NK-92 (cell line): Measurements from ENCODE around the gene PARD3.

Experiments used
- DNase-seq: peaks from one replicate; lab custom pipeline; 2025; ENCODE audit not compliant: unreplicated experiment; lab: John Stamatoyannopoulos, UW

Gene PARD3

DNA sequence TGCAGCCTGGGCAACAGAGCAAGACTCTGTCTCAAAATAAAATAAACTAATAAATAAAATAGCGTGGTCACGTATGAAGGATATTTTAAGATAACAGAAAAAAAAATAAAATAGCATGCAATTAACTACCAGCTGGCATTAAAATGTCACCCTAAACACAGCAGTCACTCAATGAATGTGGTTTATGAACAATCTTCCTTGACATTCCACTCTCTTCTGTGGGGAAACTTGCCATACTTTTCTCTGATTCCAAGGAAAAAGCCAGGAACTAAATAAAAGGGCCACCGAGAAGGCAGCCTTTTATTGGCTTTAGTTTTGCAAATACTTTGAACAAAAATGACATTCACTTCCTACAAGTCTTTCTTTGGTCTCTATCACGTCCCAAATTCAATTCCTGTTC, 266.6 kb downstream of the PARD3 start:
- no peak for DNase-seq

GRCh38 chr10:34547695-34548094, 267.4 kb downstream of the PARD3 start:
- no peak for DNase-seq

DNA sequence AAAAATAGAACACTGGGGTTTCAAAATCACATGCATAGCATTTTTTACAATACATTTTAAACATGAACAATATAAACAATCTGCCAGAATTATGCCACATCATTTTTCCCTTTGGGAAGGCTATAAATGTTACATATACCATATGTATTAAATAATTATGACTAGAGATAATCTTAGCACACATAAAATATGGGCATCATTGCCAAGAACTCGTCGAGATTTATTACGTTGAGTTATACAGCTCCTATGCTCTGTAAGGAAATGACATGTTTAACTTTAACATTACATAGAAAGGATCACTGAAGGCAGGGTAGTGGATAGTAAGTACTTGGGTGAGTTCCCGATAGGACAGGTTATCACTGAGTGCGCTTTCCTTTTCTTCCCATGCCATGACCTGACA, 267.8 kb downstream of the PARD3 start:
- no peak for DNase-seq

GRCh38 chr10:34544400-34544799, 270.7 kb downstream of the PARD3 start:
- DNase-seq: no peak

GRCh38 chr10:34543716-34544115, 271.4 kb downstream of the PARD3 start:
- DNase-seq: no peak

GRCh38 chr10:34540492-34540891, 274.6 kb downstream of the PARD3 start:
- no peak for DNase-seq

DNA sequence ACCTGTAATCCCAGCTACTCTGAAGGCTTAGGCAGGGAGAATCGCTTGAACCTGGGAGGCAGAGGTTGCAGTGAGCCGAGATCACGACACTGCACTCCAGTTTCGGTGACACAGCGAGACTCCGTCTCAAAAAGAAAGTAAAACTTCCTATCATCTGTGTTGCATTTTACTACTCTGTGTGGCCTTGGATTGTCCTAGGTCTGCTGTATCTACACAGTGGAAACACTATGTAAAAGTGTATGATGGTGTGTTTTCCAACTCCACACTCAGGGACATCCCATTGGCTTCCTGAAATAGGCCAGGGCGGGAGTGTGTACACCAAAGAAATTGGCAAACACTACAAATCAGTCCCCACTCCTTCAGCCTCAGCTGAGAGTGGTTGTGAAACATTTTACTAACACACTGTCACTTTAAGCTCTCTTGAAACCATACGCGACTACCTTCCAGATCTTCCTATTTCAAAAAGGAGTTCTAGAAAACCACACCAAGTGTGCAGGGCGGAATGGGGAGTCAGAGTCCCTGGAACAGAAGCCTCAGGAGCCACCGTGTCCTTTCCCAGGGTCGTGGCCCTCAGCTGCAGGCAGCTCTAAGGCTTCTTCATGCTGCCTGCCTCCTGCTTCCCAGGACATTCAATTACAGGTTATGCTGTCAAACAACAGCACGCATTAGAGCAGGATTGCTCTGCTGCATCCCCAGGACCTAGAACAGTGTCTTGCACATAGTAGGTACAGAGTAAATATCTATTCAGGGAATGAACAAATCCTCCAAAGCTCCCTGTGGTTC, 275.4 kb downstream of the PARD3 start:
- no peak for DNase-seq

DNA sequence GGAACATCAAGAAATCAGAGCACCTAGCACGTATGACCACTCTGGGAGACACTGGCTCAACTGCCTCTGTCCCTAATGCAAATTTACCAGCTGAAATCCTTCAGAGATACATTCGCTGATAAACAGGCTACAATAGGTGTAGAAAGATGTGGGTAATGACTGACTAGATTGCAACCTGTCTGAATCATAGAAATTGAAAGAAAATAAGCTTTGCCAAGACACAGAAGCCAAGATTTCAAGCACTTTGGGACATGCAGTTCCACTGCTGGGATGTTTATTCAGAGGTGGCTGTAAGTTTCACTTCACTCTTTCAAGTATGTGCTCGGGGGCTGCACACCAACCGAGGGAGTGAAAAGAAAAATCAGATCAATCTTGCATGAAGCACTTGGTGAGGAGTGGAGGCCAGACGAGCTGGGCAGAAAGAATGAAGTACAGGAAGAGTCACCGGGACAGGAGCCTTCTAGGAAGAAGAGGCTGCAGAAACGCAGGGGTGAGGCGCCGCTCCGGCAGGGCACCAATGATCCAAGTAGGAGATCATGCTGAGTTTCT, 276.7 kb downstream of the PARD3 start:
- no peak for DNase-seq

DNA sequence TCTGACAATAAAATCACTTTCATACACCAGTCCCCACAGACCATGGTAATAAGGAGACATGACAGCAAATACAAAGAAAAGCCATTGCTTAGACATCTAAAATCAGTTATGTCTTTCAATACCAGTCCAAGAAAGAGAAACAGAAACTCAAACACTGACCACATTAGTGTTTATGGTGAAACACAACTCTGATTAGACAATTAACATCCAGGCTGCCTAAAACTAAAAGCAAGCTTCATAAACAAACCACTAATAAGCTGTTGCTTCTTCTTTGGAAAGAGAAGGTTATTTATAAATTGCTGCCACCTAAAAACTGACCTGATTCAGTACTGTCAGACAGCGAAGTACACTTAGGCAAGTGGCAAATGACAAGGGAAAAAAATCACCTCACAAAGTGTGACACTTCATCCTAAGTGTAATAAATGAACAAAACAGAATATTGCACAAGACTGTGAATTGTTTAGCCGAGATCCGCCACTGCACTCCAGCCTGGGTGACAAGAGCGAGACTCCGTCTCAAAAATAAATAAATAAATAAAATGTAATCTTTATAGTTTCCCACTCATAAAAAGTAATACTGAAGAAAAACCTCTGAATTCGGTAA, 277.4 kb downstream of the PARD3 start:
- DNase-seq: no peak

- no peak for DNase-seq
Measured at GRCh38 chr10:34535872-34536271, 279.2 kb downstream of the PARD3 start.

- no peak for DNase-seq
Measured at GRCh38 chr10:34530778-34531177, 284.3 kb downstream of the PARD3 start.

DNA sequence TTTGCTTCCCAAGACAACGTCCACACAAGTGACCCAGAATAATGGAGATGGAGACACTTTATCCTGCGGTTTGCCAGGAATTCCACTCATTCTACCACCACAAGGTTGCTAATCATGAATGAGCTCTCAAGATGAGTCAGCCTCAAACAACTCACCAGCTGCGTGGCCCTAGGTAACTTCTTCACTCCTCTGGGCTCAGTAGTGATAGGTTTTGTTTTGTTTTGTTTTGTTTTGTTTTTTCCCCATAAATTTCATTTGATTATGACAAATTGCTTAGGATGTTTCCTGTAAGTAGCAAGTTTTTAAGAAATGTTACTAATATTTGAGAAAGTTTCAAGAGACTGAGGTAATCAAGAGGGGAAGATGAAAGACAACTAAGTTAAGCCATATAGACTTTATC, 286.8 kb downstream of the PARD3 start:
- DNase-seq: no peak

- DNase-seq: no peak
Measured at GRCh38 chr10:34526758-34527730, 288.1 kb downstream of the PARD3 start.

GRCh38 chr10:34526186-34526585, 288.9 kb downstream of the PARD3 start:
- no peak for DNase-seq

GRCh38 chr10:34524369-34525091, 290.6 kb downstream of the PARD3 start:
- DNase-seq: no peak

DNA sequence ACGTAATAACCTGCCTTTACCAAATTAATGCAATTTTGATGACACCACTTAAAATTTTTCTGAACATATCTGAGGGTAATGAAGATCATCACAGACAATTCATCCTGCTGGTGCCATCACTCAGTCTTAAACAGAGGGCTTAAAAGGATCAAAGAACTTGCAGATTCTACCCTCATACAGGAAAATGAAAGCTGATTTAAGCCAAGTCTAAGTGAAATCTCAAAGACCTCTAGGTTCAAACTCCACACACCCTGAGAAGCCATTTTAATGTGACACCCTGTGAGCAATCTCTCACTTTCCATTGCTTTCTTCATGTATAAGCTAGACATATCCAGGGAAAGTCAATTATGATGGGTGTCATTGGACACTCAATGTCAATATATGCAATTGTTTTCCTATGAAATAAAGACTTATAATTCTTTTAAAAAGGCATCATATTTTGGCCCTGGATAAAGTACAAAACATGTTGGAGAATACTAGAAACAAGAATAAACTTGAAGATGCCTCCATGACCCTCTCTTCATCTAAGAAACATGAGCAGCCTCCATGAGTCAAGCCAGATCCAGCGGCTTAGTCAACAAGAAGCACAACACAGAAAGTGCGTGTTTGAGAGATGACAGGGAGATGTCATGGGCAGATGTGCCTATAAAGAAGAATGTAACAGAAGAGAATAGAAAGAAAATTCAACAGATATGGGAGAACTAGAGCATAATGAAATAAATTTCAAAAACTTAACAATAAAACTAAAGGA, 291.9 kb downstream of the PARD3 start:
- no peak for DNase-seq

DNA sequence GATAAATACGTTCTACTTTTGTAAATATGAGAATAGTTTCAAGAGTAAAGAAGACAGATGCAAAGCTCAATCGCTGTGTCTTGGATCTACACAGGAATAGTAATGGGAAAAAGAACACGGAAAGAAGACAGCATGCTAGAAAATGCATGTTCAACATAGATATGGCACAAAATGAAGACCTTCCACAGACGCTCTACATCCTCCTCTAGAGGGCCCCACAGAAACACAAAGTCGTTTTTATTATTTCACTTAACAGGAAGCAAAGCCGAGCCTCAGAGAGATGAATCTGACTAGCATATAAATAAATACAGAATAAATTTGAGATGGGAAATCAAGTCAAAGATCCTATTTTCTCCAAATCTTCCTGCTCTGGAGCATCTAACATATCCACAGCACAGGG, 292.6 kb downstream of the PARD3 start:
- DNase-seq: no peak

DNA sequence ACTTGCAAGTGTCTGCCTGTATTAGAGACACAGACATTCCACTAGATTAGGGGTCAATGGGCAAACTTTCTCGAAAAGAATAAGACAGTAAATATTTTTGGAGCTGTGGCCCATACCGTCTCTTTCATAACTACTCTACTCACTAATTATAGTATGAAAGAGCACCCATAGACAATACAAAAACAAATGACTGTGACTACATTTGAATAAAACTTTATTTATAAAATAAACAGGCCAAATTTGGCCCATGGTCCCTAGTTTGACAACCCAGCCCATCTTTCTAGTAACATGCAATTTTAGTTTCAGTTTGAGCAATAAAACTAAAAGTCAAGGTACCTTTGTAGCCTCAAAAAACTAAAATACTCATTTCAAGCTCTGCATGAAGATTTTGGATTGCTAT, 294.6 kb downstream of the PARD3 start:
- DNase-seq: no peak

DNA sequence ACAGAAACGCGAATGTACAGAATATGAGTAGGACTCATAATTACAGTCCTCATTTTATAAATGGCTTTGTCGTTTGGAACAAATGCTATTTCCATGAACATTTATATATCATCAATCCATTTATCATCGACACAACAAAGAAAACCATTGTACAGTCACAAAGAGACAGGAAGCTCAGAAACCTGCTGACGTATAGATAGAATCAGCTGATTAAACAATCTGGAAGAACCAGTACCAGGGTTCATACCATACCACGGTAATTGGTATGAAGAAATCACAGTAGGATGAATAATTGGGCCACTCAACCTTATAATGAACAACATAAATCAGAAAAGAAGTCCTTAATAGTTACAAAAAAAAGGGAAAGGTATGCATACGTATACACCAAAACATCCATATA, 295.0 kb downstream of the PARD3 start:
- no peak for DNase-seq

GRCh38 chr10:34514290-34514689, 300.8 kb downstream of the PARD3 start:
- no peak for DNase-seq
